ENCODE data around the gene PAFAH2.

The PAFAH2 gene

DNA sequence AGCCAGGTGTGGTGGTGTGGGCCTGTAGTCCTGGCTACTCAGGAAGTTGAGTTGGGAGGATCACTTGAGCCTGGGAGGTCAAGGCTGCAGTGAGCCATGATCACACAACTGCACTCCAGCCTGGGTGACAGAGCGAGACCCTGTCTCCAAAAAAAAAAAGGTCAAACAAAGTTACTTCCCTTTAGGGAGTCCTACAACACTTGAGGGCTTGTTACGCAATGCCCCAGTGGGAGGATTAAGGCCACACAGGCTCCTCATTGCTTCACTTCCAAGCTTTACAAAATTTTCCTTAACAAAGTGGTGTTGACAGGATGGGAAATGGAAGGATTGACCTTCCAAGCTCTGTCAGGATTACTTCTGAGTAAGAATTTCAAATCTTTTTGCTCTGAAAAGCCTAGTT, 17.5 kb upstream of the PAFAH2 start:
- no peak for DNase-seq

DNA sequence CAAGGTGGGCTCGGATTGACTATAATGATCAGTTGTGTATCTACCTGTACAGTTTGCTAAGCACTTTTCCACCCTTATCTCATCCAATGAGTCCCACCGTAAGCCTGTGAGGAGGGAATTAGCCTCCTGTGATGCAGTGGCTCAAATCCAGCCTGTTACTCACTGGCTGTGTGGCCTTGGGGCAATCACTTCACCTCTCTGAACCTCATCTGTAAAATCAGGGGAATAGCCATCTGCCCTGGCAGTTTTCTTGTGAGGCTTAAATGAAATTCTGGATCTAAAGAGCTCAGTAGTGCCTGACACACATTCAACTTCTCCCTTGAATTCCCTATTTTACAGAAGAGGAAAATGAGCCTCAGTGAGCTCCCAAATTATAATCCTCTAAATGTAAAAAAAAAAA, 16.3 kb upstream of the PAFAH2 start:
- no peak for DNase-seq

DNA sequence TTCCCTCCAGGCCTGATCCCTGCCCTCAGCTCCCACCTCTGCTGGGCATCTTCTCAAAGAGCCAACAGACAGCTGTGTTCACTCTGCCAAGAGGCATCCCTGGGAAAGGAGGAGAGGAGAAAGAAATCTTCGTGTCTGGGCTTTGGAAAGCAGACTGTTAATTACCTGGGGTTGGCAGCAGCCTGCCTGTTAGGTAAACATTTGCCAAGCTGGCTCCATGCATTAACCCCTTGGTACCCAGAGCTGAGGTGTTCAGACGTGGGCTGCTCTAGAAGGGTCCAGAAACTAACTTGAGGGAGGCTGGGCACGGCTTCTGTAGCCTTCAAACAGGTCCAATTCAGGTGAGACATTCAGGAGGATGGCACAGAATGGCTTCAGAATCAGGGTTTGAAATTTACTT, 15.0 kb upstream of the PAFAH2 start:
- DNase-seq: no peak

DNA sequence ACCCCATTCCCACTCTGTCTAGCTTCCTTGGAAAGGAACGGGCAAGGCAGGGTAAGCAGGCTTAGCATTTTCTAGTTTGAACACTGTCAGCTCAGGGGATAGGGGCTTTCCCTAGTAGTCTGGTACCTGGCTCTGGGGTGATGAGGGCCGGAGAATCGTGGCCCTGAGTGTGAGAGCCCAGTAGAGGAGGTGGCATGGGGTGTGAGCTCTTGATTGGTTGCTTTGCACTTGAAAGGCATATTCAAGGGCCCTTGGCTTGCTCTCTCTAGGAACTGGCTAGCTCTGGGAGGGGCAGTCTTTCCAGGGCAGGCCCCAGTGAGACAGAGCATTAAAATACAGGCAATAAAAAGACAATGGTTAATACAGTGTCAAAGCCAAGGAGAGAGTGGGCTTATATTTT, 13.0 kb upstream of the PAFAH2 start:
- DNase-seq: no peak

DNA sequence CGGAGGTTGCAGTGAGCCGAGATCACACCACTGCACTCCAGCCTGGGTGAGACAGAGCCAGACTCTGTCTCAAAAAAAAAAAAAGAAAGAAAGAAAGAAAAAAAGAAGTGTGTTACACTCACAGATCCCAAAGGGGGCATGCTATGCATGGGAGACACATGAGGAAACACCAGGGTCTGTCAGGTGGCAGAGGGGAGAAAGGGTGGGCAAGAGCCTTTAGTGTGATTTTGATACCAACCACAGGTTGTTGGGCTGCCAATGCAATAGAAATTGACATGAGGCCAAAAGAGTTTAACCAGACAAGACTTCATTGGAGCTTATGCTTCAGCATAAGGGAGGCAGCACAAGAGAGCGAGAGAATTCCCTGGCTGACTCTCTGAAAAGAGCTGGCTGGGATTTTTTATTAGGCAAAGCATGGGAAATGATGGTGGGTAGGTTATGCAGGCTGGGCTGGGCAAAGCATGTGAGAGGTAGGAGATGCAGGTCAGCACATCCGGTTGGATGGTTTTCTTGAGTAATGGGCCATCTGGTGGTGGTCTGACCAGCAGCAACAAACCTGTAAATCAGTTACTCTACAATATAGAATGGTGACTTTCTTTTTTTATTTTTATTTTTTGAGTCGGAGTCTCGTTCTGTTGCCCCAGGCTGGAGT, 12.1 kb upstream of the PAFAH2 start:
- no peak for DNase-seq

DNA sequence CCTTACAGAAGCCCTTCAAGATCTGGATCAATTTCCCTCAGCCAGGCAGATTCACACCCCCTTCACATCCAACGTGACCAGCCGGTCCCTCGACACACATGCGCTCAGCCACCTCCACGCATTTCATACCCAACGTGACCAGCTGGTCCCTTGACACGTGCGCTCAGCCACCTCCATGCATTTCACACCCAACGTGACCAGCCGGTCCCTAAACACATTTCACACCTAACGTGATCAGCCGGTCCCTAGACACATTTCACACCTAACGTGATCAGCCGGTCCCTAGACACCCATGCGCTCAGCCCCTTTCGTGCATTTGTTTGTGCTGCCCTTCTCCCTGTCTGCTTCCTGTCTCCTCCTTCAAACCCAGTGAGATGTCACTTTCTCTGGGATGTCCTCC, 8.8 kb upstream of the PAFAH2 start:
- DNase-seq: no peak

DNA sequence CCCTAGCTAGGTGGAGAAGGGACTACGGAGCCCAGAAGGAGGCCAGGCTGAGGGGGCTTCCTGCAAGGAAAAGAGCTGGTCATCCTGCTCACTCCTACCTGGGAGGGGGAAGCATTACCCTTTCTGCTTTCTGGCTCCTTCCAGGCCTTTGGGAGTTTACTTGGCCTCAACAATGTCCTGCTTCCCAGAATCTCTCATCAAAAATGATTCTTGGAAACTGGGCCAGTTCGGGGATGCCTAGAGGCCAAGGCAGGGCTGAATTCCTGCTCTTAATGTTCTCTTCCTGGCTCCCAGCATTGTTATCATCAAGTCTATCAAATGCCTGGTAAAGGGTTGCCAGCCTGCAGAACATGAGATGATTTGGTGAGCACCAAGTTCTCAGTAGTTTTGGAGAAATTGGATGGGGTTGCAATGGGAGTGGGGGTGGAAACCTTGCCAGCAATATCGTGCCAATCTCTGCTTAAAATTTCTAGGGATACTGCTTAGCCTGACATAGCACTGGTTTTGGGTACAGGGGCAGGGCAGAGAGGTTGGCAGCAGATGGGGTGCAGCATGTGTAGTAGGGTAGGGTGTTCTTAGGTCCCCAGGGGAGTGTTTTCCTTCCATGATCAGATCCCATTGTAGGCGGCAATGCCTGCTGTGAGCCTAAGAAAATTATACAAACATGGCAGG, 7.7 kb upstream of the PAFAH2 start:
- no peak for DNase-seq

DNA sequence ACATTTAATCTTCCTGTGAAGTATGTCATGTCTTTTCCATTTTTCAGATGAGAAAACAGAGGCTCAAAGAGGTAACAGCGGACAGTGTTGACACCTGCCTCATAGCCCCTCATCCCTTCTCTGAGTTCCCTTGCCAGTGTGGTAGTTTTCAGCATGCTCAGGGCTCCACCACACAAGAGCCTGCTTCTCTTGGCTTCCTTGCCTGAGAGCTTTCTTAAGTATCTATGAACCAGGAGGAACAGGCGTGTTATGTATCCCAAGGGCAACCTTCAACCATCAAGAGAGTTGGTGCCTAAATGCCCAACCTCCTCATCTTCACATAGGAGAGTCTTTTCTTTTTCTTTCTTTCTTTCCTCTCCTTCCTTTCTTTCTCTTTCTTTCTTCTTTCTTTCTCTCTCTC, 5.9 kb upstream of the PAFAH2 start:
- DNase-seq: no peak

DNA sequence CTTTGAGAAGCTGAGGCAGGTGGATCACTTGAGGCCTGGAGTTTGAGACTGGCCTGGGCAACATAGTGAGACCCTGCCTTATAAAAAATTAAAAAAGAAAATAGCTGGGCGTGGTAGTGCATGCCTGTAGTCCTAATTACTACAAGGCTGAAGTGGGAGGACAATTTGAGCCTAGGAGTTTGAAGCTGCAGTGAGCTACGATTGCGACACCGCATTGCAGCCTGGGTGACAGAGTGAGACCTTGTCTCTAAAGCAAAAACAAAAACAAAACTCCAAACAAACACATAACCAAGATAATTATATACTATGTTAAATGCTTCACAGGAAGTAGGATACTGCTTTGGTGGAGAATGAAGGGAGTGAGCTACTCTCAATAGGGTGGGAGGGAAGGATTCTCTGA, 5.4 kb upstream of the PAFAH2 start:
- no peak for DNase-seq

DNA sequence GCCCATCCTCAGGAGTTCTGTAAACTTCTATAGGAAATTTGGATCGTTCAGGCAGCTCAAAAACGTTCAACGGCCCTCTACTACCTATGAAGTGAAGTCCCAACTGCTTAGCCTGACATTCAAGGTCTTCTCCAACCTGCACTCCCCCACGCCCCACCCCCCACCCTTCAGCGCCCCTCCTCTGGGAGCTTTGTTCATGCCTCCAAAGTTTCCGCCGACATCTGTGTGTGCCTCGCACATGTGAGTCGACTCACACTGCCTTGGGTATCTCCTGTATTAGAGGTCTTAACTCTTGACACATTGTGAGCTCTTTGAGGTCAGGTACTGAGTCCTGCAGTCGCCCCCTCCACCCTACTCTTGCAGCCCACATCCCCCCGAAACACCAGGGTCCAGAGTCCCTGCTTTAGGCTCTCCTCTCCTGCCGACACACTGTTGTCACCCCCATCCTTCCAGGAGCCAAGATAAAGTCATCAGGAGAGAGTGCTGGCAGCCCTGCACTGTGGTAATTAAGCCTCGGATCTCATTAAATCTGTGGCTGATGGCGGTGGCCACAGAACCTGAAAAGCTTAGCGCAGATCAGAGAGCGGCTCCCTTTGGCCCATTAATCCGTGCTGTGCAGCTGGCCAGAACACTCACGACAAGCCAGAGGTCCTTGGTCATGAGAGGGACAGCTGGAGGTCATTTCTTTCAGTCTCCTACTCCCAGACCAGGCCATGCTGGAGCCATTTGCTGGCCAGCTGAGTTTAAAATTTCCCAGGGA, 1.4 kb upstream of the PAFAH2 start:
- no peak for DNase-seq

DNA sequence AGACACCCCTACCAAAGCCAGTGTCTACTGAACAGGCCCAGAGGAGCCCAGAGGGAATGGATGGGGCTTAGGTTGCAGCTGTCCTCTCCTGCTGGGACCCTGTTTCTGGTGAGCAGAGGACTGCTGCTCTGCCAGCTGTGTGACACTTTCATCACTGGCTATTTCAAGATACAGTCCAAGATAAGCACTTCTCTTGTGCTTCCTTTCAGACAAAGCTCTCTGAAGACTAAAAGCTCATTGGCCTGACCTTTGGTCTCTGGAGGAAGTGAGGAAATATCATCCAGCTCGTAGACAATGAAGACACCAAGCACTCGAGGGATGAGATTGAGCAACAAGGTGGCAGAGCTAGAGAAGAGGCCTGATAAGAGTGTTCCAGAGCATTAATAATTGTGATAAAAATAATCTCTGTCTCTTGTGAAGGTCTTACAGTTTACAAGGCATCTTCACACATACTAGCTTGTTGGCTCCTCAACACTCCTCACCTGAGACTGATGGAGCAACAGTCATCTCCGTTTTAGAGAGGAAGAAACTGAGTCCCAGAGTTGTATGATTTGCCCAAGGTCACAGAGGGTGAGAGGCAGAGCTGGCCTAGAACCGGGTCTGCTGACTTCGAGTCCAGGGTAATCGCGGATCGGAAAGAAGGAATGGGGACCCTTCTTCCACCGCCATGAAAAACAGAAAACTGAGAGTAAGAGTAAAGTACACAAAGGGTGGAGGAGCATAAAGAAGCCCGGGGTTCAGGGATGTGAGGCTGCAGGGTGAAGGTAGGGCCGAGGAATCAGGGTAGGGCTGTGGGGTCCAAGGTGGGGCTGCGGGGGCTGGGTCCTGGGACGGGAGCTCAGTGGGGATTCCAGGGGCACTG, 666 bp downstream of the PAFAH2 start:
- DNase-seq: peak in 2 of 58 donors; percentile 17 to 48

DNA sequence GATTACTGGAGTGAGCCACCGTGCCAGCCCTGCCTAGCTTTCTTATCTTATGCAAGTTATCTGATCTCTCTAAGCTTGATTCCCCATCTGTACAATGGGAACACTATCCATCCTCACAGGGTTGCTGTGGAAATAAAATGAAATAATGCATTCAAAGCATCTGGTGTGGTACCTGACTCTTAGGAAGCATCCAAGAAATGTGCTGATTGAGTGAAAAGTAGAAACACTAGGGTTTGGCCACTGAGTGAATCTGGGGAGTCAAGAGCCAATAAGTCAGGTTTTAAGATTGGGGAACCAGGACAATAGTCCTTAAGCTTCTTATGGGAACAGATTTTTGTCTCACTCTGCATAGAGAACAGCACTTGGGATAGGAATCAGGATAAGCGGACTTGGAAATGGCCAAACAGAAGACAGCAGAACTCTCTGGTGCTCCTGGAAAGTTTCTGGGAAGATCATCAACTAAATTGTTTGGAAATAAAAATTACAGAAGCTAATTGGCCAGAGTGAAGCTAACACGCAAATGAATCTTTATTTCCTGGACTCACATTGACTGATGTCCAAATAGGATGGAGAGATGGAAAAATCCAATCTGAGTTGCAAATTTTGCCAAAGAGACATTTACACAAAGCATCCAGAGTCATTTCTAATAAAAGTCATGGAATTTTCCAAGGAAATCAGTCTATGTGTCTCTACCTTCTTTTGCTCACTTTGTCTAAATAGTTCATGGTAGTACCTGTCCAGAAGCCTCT, 3.3 kb downstream of the PAFAH2 start:
- DNase-seq: no peak

DNA sequence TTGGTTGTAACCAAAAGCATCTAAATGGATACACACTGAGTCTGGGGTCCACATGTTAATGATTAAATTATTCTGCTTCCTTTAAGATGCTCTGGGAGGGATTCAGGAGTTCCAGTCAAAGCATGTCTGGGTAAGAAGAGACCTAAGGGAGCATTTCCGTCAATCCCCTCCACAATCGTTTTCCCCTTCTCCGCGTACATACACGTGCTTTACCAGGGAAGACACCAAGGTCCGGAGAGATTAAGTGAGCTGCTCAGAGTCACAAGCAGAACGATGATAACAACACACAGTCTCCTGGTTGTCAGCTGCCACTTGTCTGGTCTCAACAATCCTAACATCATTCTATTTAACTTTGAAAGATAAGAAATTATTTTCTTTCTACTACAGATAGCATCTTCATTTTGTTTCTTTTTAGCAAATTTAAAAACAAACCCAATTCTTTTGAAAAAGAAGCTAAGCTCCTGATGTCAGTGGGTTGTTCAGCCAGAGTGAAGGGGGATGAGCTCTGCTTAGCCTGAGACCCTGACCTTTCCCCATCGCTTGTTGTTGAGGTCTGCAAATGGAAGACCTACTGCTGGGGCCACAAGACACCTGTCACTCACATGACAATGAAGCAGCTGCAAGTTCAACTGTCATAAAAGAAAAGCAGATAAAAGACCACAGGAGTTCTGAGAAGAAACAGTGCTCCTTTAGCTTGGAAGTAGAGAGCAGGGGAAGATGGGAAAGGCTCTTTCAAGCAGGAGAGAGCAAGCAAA, 4.5 kb downstream of the PAFAH2 start:
- no peak for DNase-seq

DNA sequence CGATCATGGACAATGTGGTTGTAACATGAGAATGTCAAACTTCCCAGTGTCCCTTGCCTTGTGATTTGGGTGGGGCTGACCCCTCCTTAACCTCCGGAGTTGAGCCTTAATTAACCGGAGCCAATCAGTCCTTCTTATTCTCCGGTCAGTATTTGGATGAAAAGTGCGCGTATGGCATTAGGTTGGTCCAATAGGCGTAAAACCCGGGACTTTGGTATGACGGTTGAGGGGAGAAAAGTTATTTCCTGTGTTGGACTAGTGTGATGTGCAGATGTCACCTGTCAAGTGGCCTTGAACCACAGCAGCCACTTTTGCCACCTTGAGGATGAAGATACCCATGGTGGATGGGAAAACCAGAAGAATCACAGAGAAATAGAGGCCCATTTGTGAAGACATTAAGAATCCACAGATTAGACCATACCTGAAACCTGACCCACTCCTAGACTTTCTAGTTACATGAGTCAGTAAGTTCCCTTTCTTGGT, 5.1 kb downstream of the PAFAH2 start:
- DNase-seq: no peak

DNA sequence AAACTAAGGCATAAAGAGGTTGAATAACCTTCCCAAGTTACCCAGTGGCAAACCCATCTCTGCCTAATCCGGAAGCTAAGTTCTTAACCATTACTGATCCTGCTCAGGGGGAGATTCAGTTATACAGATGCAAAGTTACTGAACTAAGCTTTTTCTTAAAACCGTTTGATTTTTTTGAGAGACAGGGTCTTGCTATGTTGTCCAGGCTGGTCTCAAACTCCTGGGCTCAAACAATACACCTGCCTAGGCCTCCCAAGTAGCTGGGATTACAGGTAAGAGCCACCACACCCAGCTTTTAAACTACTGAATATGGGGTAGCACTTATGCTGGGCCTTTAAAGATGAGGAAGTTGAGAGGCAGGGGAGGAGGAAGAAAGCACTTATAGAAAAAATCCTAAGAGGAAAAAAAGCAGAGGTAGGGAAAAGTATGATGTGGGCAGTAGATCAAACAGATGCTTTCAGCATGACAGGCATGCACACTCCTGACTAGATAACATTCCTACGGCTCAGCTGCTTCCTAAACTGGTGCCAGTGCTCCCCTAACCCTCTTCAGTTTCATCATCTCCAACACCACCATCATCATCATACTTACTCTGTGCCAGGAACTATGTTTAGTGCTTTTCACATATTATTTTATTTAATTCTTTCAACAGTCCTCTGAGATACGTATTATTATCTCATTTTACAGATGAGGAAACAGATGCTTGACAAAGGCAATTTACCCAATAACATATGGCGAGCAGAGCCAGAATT, 5.8 kb downstream of the PAFAH2 start:
- DNase-seq: no peak

DNA sequence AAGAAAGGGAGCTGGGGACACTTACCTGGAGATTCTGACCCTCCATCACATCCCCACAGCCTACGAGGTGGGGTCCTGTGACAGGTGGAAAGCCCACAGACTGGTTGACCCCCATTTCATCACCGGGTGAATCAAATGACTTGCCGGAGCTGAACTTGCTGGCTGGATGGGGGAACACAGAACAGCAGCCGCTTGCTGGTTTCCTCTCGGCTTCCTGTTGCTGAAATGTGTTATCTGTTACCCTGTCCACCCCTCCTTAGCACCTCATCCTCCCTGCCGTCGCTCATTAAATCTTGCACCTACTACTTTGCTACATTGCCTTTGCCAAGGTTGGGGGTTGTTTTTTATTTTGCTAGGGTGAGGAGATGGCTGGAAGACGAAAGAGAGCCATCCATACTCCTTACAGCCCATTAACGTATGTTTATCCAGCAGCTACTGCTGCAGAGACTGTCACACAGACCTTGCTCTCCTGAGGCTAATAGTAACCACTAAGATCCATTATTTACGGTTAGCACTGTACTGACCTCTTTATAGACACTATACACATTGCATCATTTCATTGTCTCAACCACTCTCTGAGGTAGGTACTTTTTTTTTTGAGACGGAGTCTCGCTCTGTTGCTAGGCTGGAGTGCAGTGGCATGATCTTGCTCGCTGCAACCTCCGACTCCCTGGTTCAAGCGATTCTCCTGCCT, 7.0 kb downstream of the PAFAH2 start:
- DNase-seq: no peak

DNA sequence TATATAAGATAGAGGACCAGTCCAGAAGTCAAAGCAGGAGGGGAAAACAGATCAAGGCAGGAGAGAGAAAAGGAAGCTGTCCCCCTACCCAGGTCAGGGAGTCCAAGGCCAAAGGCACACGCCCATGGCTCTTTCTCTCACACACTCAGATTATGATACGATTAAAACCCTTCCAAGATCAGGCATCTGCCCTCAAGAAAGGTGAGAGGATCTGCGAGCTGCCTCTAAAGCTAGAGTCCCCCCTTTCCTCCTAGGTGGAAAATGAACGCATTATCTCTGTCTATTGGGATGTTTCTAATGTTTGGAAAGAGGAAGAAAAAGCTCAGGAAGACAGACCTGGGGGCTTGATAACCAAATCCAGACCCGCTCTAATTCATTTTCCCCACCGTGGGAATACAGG, 7.6 kb downstream of the PAFAH2 start:
- no peak for DNase-seq

DNA sequence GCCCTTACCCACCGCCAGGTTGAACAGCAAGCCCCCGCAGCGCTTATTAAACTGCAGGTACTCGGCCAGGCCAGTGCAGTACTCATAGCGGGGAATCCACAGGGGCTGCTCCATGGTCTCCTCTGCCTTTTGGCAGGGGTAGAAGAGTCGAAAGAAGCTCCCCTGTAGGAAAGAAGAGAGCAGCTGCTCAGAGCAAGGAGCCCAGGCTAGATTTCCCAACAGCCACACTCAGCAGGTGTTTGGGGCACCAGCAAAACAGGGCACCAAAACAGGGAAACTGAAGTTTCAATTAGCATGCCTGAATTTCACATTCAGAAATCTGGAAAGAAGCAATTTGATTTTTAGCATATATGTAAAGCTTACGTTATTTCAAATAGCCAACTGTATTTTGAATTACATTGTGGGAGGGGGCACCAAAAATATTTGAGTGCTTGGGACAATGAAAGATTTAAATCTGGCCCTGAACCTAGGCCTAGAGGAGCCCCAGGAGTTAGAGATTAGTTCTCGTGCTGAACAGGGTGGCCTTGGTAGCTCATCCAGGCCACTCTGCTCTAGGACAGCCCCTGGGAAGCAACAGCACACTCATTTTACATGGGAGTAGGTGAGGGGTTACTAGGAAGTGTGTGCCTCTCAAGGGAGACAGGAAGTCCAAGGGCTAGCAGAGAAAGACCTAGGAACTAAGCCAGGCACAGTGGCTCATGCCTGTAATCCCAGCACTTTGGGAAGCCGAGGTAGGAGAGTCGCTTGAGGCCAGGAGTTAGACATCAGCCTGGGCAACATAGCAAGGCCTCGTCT, 8.2 kb downstream of the PAFAH2 start:
- DNase-seq: no peak
